T-helper 1 cell (primary cell): ENCODE data around the gene AQP6.

Source experiments
- DNase-seq, 5 donors: peaks; one replicate each; pipeline ENCODE4 v3.0.0-alpha.2; 2012 to 2020

AQP6 gene

DNA sequence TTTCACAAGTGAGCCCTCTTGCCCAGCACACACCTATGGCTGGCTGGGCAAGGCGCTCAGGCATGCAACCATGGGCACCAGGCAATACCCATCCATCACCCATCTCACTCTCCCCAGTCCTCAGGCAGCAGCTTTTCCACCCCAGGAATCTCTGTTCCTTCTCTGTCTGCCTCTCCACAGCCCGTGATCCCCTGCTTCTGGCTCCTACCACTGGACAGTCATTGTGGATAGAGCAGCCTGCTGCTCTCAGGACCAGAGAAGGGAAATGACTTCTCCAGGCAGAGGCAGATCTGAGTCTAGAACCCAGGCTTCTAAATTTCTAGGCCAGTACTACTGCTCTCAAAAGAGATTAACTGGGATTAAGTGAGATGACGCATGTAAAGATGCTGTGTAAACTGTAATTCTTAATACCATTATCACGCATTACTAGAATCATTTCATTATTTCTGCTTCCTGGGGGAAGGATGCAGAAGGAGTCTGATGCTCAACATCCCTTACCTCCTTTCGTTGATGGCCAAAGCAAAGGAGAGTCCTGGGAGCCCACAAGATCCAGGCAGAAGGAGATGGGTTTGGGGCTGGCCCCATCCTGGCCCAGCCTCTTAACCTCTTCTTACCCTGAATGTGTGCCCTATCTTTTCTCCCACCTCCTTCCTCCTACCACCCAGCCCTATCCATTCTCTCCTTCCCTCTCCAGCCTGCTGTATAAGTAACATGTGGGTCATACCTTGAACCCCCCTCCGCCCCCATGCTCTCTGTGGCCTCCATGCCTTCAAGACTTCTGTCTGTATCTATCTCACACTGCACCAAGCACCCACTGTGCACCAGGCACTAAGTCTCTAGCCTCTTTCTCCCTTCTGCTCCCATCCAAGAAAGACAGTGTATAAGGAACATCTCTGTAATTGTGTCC lies 15.8 kb upstream of the AQP6 start:
- DNase-seq, result no peak

DNA sequence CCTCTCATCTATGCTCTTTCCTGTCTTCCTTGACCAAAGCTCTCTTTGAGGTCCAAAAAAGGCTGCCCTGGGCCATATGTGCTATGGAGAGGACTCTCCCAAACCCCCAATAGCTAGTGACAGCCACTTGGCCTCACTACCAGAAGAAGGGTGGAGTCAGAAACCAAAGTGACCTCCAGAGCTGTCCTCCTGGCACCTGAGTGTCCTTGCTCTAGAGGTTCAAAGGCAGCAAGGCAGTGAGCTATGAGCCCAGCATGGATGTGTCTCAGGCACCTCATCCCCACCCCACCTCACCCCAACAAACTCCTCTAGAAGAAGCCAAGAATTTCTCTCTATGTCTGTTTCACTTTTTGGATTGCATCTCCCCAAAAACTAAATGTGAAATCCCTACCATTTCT lies 15.2 kb upstream of the AQP6 start:
- no peak for DNase-seq

DNA sequence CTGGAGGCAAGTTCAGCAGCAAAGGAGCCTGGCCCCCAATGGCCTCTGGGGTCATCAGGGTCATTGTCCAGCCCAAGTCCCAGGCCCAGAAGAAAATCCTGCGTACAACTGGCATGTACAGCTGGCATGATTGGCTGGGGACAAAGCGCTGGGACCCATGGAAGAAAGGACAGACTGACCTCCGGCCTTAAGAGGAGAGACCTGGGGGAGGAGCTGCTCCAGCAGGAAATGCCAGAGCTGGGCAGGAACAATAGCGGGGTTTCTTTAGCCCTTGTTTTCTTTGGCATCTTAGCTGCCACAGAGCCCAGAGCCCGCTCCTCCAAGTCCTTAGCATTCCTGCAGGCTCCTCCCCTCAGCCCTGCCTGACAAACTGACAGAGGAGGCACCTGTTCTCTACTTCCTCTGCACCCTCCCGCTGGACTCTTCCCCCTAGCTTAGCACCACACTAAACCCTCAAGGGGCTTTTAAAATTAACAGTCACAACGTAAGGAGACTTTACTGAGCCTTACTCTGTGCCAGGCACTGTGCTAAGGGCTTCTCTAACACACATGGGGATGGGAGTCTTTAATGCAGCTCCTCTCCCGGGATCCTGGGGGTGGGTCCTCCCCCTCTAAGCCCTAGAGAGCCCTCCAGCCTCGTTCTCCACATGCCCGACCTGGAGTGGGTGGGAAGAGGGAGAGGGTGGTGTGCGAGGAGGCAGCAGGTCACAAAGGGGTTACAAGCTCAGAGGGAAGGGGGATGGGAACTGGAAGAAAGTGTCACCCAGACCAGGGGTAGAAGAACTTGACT lies 12.9 kb upstream of the AQP6 start:
- no peak for DNase-seq

DNA sequence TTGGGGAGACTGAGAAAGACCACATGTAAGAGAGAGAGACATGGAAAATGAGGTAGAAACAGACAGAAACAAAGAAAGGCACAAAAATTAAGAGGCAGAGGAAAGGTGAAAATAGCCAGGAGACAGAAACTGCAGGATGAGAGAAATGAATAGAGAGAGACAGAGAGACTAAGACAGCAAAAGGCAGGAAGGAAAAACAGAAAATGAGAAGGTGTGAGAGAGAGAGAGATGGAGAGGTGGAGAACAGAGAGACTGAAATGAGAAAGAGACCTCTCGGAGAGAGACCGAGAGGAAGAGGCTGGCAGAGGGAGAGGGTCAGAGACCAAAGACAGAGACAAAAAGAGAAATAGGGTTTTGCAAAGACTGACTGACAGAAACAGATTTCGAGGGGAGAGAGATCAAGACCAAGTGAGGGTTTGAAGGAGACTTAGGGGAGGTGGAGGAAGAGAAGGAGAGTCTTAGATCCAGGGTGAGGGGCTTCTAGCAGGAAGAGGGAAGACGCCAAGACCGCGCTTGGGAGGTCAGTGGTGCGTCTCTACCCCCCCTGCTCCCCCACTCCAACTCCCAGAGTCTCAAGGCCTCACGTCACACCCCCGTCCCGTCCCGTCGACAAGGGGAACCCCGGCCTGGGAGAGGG lies 12.2 kb upstream of the AQP6 start:
- no peak for DNase-seq

DNA sequence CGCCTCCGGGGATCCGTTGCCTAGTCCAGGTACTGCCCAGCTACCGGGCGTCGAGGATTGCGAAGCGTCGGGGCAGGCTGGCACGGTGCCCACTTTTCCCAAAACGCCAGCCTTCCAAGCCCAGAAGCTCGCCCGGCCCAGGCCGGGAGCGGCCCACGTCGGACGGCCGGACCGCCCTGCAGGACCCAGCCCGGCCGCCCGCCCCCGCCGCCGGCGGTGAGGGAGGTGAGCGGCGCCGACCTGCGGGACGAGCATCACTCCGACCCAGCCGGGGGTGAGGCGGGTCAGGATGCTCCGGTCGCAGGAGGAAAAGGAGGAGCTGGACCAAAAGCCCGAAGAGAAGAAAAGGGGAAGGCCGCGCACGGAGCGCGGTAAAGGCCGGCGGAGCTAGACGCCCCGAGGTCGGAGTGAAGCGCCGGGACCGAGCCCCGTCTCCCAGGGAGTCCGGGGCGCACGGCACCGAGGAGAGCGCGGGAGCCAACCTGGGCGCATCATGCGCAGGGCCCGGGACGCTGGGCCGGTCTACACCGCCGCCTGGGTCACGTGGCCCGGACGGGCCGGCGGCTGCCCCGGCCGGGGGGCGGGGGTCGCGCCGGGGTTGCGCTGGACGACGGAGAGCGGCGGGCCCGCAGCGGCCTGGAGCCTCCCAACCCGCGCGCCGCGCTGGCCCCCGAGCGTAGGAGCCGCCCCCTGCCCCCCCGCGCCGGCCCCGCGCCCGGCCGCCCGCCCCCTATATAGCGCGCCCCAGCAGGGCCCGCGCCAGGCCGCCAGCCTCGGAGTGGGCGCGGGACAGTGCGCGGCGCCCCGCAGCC lies 11.4 kb upstream of the AQP6 start, which contains the start of gene AQP5:
Gene AQP5, plus strand, starts transcription at position 762 of the 812 bp plus-strand sequence. CDS start 146 bp downstream, outside the sequence.
- no peak for DNase-seq

DNA sequence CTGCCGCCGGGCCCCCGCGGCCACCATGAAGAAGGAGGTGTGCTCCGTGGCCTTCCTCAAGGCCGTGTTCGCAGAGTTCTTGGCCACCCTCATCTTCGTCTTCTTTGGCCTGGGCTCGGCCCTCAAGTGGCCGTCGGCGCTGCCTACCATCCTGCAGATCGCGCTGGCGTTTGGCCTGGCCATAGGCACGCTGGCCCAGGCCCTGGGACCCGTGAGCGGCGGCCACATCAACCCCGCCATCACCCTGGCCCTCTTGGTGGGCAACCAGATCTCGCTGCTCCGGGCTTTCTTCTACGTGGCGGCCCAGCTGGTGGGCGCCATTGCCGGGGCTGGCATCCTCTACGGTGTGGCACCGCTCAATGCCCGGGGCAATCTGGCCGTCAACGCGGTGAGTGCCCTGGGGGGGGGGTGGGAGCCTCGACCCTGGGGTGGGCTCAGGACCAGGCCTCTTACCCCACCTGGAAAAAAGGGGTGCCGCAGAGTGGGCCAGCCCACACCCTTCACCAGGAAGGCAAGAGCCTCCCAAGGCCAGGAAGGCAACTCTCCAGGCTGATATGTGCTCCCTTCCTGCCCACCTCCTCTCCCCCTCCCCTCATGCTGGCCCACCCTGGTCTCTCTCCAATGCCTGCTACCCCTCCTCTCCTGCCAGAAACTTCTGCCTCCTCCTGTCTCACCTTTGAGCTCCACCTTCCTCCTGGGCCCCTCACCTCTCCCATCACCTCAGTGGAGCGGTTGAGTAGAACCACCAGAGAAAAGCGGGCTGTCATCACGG lies 10.6 kb upstream of the AQP6 start:
- no peak for DNase-seq

DNA sequence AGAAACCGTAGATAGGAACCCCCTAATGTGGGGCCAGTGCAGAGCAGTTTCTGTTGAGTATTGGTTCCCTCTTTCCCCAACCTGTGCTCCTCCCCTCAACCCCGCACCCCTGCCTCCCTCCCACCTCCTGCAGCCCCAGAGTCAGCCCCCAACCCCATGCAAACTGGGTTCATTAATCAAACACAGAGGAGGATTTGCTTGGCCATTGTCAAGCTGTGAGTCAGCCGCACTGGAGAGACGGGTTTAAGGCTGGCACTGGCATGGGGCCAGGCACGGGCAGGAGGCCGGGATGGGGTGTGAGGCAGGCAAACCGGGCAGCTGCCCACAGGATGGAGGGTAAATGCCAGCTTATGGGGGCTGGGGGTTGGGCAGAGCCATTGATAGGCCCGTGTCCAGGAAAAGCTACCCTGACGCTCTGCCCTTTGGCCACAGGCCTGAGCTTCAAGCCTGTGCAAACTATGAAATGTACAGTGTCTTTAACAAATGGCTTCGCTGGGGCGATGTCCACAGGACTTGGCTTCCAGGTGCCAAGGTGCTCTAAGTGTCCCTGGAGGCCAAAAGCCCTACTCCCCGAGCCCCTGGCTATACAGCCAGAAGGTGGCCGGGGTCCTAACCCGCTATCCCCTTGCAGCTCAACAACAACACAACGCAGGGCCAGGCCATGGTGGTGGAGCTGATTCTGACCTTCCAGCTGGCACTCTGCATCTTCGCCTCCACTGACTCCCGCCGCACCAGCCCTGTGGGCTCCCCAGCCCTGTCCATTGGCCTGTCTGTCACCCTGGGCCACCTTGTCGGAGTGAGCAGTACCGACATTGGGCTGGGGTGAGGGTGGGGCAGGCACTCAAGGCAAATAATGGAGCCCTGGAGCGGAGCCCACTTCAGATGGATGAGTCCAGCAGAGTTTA lies 9.6 kb upstream of the AQP6 start:
- no peak for DNase-seq

DNA sequence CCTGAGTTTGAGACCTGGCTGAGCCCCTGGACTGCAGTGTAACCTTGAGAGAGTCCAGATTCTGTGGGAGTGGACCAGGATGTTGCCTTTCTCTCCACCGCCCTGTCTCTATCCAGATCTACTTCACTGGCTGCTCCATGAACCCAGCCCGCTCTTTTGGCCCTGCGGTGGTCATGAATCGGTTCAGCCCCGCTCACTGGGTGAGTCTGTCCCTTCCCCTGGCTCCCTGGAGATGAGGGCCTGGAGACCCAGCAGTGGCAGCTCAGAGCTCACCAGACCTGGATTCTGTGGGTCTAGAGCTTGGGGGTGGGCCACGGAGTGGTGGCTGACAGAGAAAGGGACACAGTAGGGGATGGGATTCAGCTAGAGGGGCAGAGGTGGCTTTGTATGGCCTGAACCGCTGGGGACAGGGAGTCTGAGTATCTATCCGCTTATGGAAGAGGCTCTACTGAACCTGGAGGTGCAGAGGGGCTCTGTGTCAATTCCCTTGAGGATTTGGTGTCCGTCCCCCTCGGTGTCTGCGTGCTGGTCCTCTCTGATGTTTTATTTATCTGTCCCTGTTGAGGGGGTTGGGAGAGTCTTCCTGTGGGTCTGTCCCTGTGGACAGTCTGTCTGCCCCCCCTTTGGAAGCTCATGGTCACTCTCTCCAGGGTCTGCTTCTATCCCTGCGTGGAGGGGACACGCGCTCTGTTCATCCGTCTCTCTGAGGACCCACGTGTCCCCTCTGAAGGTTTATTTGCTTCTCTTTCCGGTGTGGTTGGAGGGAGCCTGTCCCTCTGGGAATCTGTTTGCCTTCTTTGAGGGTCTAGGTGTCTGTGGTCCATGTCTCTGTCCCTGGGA lies 8.6 kb upstream of the AQP6 start:
- no peak for DNase-seq

DNA sequence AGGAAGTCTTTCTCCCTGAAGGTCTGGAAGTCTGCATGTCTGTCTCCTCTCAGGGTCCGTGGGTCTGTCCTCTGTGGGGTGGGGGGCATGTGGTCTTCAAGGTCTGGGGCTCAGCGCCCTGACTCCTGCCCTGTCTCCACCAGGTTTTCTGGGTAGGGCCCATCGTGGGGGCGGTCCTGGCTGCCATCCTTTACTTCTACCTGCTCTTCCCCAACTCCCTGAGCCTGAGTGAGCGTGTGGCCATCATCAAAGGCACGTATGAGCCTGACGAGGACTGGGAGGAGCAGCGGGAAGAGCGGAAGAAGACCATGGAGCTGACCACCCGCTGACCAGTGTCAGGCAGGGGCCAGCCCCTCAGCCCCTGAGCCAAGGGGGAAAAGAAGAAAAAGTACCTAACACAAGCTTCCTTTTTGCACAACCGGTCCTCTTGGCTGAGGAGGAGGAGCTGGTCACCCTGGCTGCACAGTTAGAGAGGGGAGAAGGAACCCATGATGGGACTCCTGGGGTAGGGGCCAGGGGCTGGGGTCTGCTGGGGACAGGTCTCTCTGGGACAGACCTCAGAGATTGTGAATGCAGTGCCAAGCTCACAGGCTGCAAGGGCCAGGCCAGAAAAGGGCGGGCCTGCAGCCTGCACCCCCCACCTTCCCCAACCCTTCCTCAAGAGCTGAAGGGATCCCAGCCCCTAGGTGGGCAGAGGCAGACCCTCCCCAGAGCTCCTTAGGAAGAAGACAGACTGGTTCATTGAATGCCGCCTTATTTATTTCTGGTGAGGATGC lies 7.7 kb upstream of the AQP6 start:
- no peak for DNase-seq

DNA sequence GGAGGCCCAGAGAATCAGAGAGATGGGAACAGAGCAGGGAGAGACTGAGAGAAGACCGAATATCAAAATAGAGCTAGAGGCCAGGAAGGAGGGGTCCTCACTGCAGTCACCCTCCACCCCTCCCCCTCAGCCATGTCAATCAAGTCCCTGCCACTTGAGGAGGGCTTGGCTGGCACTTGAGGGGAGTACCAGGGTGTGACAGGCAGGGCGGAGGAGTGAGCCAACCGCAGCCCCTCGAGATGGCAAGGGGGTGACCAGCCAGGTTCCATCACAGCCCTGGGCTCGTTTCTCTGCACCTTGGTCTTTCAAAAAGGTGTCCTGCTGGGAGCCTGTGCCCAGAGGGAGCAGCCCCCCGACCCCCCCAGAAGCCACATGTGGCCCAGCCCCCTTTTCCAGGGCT lies 6.9 kb upstream of the AQP6 start:
- no peak for DNase-seq

DNA sequence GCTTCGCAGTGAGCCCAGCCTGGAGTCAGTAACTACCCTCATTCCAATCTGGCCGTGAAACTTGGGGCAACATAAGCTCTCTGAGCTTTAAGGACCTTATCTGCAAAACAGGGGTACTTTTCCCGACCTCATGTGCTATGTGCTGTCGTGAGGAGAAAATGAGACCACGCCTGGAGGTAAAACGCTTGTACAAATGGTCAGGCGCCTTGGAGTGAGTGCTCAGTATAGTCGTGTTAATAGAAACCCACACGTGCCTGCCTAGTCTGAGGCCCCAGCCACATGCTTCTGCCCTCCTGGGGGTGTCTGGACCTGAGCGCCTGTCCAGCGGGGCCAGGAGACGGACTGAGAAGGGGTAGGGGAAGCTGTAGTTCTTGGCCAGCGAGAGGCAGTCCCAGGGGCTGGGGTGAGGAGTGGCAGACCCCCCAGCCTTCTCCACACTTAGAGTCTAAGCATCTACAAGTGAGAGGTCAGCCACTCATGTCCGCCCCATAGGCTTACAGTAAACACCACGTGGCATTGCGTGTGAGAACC lies 6.2 kb upstream of the AQP6 start:
- DNase-seq, result no peak

DNA sequence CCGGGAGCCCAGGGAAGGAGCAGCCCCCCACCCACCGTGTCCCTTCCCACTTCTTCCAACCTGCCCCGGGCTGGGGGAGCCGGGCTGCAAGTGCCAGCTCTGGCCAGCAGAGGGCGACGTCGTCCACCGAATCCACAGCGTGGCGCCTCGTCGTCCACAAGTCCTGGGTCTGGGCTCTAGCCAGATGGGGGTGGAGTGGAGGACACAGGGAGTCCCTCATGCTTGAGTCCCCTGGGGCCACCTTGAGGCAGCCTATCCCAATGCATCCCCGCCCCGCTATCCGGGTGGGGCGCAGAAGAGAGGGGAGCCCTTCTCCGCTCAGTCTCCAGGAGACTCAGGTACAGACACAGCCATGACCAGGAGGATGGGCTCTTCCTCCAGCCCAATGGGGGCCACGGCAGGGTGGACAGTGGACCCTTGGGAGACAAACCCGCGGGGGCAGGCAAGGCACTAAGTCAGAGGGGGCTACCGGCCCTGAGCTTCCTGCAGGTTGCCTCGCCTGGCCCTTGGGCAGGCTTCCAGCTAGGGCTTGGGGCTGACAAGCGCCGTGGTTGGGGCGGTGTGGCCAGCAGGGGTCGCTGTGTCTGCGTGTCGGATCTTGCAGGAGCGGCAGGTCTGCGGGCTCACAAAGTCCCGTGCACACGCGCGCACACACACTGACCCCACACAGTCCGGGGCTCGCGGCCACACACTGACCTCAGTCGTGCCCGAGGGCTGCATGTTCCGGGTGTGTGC lies 5.5 kb upstream of the AQP6 start:
- DNase-seq, result peak; percentile 78 to 92 (median 84)

DNA sequence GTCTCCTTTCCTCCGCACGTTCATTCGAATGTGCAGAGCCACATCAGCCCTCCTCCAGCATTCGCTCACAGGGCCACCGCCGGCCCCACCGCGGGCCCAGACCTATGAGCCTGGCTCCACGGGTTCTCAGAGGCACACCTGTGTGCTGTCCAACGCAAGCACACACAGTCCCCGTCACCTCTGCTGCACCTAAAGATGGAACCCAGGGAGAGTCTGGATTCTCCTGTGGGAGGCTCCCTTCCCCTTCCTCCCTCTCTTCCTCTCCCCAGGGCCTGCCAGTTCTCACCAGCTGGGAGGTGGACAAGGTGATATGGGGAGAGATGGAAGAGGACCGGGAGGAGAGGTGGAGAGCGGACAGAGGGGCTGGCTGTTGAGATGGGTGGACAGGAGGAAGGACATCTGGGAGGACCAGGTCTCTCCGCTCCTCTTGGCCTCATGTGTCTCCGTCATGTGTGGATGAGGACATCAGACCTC lies 4.9 kb upstream of the AQP6 start:
- DNase-seq, result no peak

DNA sequence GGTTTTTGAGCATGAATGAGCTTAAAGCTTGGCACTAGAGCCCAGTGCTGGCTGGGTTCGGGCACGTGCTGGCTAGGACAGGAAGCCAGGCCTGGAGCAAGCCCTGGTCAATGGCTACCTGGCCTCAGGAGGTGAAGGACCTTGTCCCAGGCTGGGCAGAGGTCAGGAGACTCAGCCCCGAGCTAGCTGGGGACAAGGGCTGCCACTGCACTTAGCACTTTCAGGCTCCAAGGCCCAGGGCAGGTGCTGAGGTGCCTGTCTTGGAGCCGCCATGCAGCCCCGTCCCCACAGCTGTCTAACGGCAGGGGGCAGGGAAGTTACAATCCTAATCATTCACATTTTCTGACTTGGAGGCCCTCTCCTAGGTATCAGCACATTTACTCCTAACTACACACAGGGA lies 4.3 kb upstream of the AQP6 start:
- no peak for DNase-seq

DNA sequence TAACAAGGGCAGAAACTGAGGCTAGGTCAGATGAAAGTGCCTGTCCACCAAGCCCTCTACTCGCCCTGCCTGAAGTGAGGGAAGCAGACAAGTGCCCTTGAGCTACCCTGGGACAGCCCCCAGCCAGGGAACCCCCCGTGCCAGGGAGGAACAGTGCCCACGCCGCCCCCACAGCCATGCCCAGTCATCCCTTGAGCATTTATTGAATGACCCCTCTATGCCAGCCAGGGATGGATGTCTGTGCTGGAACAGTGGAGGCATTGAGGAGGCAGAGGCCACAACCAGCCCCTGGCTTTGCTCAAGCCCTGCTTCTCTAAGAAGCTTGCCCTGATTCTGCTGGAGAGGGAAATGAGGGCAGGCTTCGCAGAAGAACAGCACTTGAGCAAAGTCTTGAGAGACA lies 3.7 kb upstream of the AQP6 start:
- DNase-seq, result no peak

DNA sequence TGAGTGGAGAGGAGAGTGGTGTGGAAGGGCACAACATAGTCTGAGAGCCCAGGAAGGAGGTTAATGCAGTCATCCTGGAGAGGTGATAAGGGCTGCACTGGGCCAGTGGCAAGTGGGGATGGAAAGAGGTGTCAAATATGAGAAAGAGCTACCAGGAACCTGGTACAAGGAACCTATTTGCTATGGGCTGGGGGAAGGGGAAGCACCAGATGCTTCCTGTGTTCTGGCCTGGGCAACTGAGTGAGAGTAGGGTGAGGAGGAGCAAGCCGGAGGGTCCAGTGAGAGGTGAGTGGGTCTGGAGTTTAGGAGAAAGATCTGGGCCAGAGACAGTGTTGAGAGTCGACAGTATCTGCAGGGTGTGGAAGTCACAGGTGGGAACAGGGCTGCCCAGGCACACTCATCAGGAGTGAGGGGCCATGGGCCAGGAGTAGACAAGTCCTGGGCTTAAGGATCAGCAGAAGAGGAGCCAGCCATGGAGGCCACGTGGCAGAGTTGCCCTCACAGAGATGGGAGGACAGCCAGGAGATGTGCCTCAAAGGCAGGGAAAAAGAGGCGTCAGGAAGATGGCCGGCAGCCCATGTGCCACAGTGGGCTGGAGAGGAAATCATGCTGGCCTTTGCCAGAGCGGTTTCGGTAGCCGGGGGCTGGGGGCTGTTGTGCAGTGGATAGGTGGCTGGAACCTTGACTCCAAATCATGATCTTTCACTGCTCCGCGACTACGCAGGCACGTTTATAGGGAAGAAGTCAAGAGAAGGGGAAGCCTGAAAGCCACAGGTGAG lies 2.9 kb upstream of the AQP6 start:
- DNase-seq, result no peak

DNA sequence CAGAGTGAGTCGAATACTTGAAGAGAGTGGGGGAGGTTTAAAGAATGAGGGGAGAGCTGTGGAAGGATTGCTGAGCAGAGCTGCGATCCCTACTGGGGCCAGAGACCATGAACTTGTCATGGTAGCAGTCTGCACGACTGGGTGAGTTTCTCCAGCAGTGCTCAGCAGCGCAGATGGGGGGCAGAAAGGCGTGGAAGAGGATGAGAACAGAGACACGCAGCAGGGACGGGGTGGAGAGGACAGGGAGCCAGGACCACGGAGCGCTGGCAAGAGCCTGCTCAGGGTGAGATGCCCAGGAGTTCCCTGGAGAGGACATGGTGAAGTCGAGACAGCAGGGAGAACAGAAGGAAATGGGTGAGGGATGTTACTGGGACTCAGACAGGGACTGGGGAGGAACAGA lies 2.1 kb upstream of the AQP6 start:
- no peak for DNase-seq
